GM04504 (cell line): Measurements from ENCODE around the gene SLC9A5.

ENCODE experiments used
- DNase-seq: peaks from one replicate; pipeline ENCODE4 v3.0.0-alpha.2; 2012; ENCODE audit warnings: low read depth

The SLC9A5 gene

DNA sequence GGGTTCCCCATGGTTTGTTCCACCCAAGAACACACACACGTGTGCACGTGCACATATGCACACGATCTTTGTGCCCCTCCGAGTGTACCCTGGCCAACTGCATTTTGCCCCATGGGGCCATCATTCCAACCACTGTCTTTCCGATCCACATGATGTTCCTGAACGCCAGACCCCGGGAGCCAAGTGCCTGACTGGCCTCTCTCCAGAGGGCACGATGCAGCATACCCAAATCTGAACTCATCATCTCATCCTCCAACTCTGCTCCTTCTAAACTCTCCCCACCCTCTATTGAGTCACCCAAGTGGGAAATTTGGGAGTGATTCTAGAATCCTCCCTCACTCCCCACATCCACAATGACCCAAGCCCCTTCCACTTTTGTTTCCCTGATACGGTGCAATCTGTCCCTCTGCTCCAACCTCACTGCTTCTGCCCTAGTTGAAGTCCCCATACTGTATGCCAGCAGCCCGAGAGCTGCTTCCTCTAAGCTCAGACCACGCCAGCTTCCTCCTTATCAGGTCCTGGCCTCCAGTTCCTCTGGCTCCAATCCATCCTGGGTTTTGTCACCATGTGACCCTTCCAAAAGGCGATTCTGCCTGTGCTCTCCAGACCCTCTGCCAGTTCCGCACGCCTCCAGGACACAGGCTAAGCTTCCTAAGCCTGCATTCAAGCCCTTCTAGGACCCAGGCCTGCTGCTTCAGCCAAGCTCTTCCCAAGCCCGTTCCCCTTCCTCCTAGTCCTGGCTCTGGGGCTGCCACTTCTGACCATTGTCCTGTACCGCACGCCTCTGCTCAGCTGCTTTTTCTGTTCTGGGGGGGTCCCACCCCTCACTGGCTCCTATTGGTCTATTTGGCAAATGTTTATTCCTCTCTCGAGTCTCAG lies 31.9 kb upstream of the SLC9A5 start:
- no peak for DNase-seq

DNA sequence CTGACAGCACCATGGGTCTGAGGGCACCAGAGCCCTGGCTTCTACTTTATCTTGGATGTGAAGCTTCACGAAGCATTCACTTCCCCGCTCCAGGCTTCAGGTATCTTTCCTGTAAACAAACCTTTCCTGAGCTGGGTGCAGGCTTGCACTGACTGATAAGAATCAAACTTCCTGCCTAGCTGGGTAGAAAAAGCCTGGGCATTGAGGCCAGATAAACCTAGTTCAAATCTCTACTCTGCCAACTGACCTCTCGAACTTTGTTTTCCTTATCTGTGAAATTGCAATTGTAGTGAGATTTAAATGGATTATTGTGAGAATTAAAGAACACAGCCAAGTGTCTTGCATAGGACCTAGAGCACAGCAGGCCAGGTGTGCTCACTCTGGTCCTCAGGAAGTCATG lies 24.8 kb upstream of the SLC9A5 start:
- DNase-seq = no peak

DNA sequence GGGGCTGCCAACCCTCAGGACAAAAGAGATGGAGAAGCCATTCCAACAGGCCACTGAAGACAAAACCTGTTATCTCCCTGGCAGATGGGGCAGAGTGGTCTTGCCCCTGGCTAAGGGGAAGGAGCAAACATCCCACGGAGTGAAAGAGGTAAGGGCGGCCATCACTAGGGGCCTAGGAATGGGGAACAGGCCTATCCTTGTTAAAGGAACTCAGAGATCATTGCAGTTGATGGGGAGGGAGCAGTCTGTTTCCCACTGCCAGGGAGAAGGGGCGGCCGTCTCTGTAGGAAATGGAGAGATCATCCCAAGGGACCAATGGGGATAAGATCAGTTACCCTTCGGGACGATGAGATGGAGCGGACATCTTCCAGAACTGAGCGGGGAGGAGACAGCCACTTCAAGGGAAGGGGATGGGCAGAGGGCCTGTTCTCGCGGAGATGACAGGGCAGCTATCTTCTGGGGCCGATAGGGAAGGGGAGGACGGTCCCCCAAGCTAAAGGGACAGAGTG lies 22.4 kb upstream of the SLC9A5 start:
- no peak for DNase-seq

DNA sequence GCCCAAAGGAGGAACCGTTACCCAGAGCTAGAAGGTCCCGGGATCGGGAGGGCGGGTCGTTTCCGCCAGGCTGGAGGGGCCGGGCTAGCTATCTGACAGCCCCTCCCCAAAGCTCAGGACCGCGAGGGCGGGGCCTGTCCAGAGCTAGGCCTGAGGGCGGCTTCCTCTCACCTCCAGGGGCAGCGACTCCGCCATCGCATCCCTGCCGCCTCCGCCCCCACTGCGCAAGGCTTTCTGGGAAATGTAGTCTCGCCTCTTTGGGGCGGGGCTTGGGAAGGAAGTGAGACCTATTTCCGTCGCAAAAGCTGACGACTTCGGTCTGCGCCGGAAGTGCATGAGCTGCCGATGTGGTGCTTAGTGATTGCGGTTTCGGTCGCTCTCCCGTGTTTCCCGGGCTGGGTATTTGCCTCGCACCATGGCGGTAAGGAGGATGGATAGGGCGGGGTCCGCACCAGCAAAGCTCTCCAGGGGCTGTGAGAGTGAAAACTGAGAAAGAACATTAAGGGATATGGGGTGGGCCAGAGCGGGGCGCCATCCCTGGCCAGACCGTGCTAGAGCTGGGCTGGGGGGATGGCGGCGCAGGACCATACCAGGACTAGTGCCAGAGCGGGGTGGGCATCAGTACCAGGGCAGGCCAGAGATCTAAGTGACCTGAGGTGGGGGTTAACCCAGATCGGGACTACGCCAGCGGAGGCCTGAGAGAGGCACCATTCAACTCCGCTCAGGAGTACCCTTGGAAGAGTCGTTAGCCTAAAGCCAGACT lies 21.8 kb upstream of the SLC9A5 start, which contains the start of gene TMEM208:
TSS of gene TMEM208 (plus strand) at position 327 of the 763 bp plus-strand sequence. CDS start at position 416, 89 bp downstream.
- peak; percentile 98 for DNase-seq

- no peak for DNase-seq
These were observed 21.2 kb upstream of the SLC9A5 start for GRCh38 chr16:67227567-67227921.

GRCh38 chr16:67228034-67228785 lies 20.6 kb upstream of the SLC9A5 start:
- DNase-seq = no peak

- no peak for DNase-seq
These were observed 19.9 kb upstream of the SLC9A5 start for GRCh38 chr16:67228905-67229304.

GRCh38 chr16:67229906-67230808 lies 18.6 kb upstream of the SLC9A5 start:
- no peak for DNase-seq

- DNase-seq = no peak
These were observed 17.7 kb upstream of the SLC9A5 start for GRCh38 chr16:67230809-67231660.

DNA sequence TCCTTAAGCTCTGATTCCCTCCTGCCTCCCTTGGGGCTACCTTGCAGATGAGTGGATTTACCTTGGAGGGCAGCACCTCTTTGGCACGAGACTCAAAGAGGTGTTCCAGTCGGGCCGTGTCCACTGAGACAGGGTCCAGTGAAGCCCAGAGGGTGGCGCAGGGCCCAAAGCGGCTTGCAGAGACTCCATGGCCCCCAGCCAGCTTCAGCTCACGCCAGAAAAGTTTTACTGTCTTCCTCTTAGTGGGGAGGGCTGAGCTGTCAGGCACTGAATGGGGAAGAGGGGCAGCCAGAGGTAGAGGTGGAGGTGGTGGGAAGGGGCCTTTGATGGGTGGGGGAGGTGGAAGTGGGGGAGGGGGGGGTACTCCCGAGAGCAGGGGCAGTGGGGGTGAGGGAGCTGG lies 15.2 kb upstream of the SLC9A5 start:
- no peak for DNase-seq

GRCh38 chr16:67234180-67234597 lies 14.6 kb upstream of the SLC9A5 start:
- DNase-seq = no peak

DNA sequence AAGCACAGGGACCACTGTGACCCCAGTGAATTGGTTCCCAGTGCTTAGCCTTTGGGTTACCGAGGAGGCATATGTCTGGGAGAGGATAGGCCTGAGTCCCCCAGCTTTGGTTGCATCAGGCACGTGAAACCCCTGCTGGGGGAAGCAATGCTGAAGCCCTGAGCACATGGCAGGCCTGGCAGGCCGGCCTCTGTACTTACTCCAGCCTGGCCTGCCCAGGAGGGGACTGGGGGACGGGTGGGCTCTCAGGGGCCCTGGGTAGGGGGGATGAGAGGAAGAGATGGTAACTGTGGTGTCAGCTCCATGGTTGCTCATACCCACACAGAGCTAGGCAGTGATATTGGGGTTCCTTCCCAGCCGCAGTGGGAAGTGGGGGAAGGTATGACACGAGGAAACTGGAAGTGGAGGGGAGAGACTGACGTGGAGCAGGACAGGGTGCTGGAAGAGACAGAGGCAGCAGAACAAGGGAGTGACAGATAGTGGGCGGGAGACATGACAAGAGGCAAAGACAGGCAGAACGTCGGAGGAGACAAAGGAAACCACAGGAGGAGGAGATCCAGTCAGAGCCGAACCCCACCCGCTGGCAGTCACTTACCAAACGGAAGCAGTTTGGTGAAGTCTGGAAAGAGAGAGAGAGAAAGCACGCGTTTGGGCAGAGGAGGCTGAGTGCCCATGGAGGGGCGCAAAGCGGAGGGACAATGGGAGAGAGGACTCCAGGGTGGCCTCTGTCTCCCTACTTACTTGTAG lies 12.8 kb upstream of the SLC9A5 start:
- DNase-seq = no peak

- no peak for DNase-seq
These were observed 12.0 kb upstream of the SLC9A5 start for GRCh38 chr16:67236563-67237395.

DNA sequence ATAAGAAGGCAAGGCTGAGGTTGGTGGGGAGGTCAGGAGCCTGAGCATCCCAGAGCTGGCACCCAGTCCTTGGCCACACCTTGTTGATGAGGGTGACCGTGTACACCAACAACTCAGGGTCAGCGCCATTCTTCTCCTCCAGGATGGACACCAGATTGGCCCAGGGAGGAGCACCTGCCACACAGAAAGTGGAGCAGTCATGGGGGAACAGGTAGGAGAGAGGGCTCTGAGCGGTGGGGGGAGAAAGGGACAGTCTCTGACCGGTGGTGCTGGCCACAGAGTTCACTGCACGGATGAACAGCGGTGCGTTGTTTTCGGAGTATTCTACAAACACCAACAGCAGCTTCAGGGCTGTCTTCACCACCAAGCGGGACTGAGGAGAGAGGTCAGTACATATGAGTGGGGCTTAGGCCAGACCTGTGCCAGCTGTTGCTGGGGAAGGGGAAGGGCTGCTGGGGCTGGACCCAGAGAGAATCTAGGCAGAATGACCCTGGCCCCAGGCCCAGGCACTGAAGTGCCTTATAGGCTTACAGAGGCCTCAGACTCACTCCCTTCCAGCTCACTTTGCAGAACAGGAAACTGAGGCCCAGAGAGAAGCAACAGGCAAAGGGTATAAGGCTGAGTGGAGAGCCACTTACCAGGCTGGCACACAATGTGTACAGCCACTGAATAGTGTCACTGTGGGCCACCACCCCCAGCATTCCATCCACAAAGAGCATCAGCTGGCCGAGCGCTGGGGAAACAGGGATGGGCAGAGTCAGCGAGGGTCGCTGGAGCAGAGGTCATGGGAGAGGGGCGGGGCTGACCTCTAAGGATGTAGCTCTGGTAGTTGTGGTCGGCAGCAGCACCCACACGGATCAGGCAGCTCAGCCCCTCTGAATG lies 11.1 kb upstream of the SLC9A5 start:
- DNase-seq = no peak

- DNase-seq = no peak
These were observed 10.6 kb upstream of the SLC9A5 start for GRCh38 chr16:67238278-67238575.

DNA sequence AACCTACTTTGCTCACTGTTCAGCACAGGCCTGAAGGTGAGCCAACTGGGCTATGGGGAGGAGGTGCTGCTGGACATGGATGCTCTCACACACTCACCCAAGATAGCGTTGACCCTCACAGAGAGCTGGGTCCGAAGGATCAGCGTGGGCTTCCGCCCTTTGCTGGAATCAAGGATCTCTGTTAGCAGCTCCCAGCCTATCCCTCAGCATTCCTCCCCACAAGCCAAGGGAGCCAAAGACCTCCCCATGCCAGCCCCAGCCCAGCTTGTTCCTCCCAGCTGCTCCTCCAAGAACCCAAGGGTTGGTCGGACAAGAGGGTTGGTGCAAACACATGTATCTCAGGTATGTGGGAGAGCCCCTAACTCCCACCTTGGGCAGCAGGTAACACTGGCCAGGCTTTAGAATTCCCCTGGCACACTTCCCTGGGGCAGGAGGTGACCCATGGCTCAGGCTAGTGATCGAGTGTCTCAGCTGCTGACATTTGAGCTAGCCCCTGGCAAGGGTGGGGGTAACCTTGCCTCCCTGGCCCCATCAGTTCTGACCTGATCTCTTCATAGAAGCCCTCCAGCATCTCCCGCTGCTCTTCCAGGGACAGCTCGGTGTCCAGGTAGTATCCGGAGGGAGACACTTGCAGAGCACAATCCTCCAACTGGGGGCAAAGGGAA lies 9.8 kb upstream of the SLC9A5 start:
- no peak for DNase-seq

- DNase-seq = no peak
These were observed 8.3 kb upstream of the SLC9A5 start for GRCh38 chr16:67240506-67240905.
